Esophagus muscularis mucosa (tissue), 4 donors: Measurements from ENCODE around the gene IFITM2. TPM values are rescaled to one million over a fixed set of nuclear protein-coding genes. Genes with fewer than 3 reads are reported as not detected.
A peak's percentile ranks its signal among the peaks of the same experiment; 100 is the strongest.
"Not testable (repeated sequence)": the region's sequence is repeated elsewhere in the genome, so short reads cannot be mapped to it uniquely, and the experiment has no call there.

Source experiments
- DNase-seq: peaks from one replicate; pipeline ENCODE4 v3.0.0-alpha.2; 2017; ENCODE audit errors: extremely low spot score
- H3K27ac ChIP-seq, 4 donors: fragments of 200-600 bp; sonication (generic); replicated peaks in 1 of 4; 1 replicate in 3 of 4; 2 replicates in 1 of 4; pipeline ENCODE4 v1.5.1; 2016 to 2019; ENCODE audit warnings: mild to moderate bottlenecking in 1 of 4
- H3K27me3 ChIP-seq, 4 donors: fragments of 200-600 bp; sonication (generic); one replicate each; pipeline versions ENCODE4 v1.5.1 to v1.6.0; 2016 to 2019
- H3K36me3 ChIP-seq, 4 donors: fragments of 200-600 bp; sonication (generic); one replicate each; pipeline ENCODE4 v1.5.1; 2016 to 2019
- H3K4me1 ChIP-seq, 4 donors: fragments of 200-600 bp; sonication (generic); one replicate each; pipeline ENCODE4 v1.5.1; 2016 to 2019
- H3K4me3 ChIP-seq, 4 donors: fragments of 200-600 bp; sonication (generic); 1 replicate in 2 of 4; 2 replicates in 2 of 4; pipeline ENCODE4 v1.5.1; 2016 to 2019; ENCODE audit warnings: mild to moderate bottlenecking in 4 of 4, moderate library complexity in 1 of 4
- H3K9me3 ChIP-seq, 4 donors: fragments of 200-600 bp; sonication (generic); 1 replicate in 3 of 4; 2 replicates in 1 of 4; pipeline ENCODE4 v1.5.1; 2016 to 2019
- EP300 ChIP-seq: sonication (generic); formaldehyde crosslinking; IDR thresholded peaks from one replicate; pipeline ENCODE4 v1.6.1; 2017; ENCODE audit warnings: antibody characterized with exemption
- POLR2A ChIP-seq: fragments of 450-650 bp; IDR thresholded peaks from one replicate; pipeline ENCODE4 v1.6.1; 2017; ENCODE audit warnings: antibody characterized with exemption, moderate library complexity, mild to moderate bottlenecking, low read depth
- POLR2AphosphoS5 ChIP-seq, 2 donors: sonication (generic); formaldehyde crosslinking; IDR thresholded peaks; one replicate each; pipeline ENCODE4 v1.6.1; 2017; ENCODE audit warnings: antibody characterized with exemption in 2 of 2
- WGBS: methylation state at CpG from one replicate; pipeline ENCODE4 v1.1.5; 2018; 5-methylcytosine and 5-hydroxymethylcytosine counted together
- intact Hi-C: fragments of 100-400 bp; cut with DNase I; formaldehyde crosslinking; loops from one replicate; pipeline ENCODE4 v1.15.1; 2023
- total RNA-seq, 4 donors: library from RNA; depleted of rRNA; stranded (reverse); fragments of >200 nt; gene quantifications; one replicate each; pipeline versions ENCODE4 v1.1.0 to v1.2.1, GENCODE V29; 2016
- TF ChIP-seq, protein P1 (sequence below), 3 experiments: fragments of 200-600 bp in 2 of 3; fragments of 450-650 bp in 1 of 3; sonication (generic) in 2 of 3; IDR thresholded peaks; one replicate each; pipeline ENCODE4 v1.5.1; 2017 to 2019; ENCODE audit warnings: antibody characterized with exemption in 3 of 3, mild to moderate bottlenecking in 2 of 3, moderate library complexity in 1 of 3

Gene IFITM2
- total RNA-seq, 4 donors from 2014 or later = 92.2 to 235 (median 194) TPM

DNA sequence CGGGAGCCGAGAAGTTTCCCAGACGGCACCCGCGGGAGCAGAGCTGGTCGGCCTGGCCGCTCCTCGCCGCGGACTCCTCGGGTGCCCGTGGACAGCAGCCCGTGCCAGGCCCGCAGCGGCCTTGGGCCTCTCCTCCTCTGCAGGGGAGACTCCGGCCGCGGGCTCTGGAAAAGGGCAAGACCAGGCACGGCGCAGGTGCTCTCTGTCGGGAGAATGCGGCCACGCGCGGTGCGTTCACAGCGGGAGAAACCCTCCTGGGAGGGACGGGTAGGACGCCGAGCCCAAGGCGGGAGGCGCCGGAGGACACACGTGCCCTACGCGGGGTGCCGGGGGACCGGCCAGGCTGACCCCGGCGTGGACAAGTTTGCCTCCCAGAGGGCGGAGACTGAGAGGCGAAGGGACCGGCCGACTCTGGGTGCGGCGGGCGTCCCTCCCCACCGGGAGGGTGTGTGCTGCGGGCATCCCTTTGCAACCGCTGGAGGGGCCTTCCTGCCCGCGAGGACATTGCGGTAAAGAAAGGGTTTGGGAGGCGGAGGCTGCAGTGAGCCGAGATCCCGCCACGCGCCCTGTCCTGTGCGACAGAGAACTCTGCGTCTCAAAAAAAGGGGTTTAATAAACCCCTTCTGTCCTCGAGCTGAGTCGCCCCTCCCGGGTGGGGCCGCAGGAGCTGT lies 8.6 kb downstream of the IFITM2 start:
- Histone ChIP-seq H3K36me3 (no peaks in the 10 kb centered on the region), H3K4me1 (peaks cover 8 to 52% (median 46%) of the 10 kb centered on the region in 4 donors), H3K9me3 (peaks cover 0 to 3% (median 0%) of the 10 kb centered on the region in 4 donors), H3K4me3 (peak overlapping the region; percentile 52 to 71 (median 56)), H3K27ac (peak overlapping the region; percentile 76 to 86 (median 78)), H3K27me3 (peaks cover 0 to 19% (median 8%) of the 10 kb centered on the region in 4 donors)
- TF ChIP-seq, protein P1, sequence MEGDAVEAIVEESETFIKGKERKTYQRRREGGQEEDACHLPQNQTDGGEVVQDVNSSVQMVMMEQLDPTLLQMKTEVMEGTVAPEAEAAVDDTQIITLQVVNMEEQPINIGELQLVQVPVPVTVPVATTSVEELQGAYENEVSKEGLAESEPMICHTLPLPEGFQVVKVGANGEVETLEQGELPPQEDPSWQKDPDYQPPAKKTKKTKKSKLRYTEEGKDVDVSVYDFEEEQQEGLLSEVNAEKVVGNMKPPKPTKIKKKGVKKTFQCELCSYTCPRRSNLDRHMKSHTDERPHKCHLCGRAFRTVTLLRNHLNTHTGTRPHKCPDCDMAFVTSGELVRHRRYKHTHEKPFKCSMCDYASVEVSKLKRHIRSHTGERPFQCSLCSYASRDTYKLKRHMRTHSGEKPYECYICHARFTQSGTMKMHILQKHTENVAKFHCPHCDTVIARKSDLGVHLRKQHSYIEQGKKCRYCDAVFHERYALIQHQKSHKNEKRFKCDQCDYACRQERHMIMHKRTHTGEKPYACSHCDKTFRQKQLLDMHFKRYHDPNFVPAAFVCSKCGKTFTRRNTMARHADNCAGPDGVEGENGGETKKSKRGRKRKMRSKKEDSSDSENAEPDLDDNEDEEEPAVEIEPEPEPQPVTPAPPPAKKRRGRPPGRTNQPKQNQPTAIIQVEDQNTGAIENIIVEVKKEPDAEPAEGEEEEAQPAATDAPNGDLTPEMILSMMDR (IDR thresholded peaks at IDR 0.05) = no peak
- TF ChIP-seq POLR2AphosphoS5 (IDR thresholded peaks at IDR 0.05) = peak in 1 of 2 donors; percentile 10
- no peak for DNase-seq
- WGBS = 52% methylated on average over 36 of the region's 64 CpGs
- intact Hi-C loops = no loop called here

DNA sequence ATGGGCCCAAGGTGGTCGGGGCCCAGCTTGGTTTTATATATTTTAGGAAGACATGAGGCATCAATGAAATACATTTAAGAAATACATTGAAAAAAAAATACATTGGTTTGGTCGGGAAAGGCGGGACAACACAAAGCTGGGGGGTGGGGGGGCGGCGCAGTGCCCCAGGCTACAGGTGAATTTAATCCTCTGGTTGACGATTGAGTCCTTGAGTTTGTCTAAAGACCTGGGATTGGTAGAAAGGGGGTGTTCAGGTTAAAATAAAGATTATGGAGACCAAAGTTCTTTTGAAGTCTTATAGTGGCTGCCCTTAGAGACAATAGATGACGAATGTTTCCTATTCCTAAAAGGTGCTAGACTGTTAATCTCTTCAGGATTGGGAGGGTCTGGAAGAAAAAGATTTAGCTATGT lies 9.3 kb downstream of the IFITM2 start:
- TF ChIP-seq POLR2A (no peak), EP300 (no peak), POLR2AphosphoS5 (IDR thresholded peaks at IDR 0.05) (no peak)
- TF ChIP-seq, protein P1 (IDR thresholded peaks at IDR 0.05) = no peak
- Histone ChIP-seq H3K9me3 (peaks cover 0 to 3% (median 0%) of the 10 kb centered on the region in 4 donors), H3K36me3 (no peaks in the 10 kb centered on the region), H3K4me3 (peak overlapping the region; percentile 52 to 71 (median 56)), H3K27ac (peak overlapping the region; percentile 76 to 86 (median 78)), H3K4me1 (peaks cover 8 to 49% (median 43%) of the 10 kb centered on the region in 4 donors), H3K27me3 (peaks cover 0 to 19% (median 8%) of the 10 kb centered on the region in 4 donors)
- no peak for DNase-seq
- WGBS = 74% methylated on average over 7 of the region's 7 CpGs
- intact Hi-C loops = no loop called here

DNA sequence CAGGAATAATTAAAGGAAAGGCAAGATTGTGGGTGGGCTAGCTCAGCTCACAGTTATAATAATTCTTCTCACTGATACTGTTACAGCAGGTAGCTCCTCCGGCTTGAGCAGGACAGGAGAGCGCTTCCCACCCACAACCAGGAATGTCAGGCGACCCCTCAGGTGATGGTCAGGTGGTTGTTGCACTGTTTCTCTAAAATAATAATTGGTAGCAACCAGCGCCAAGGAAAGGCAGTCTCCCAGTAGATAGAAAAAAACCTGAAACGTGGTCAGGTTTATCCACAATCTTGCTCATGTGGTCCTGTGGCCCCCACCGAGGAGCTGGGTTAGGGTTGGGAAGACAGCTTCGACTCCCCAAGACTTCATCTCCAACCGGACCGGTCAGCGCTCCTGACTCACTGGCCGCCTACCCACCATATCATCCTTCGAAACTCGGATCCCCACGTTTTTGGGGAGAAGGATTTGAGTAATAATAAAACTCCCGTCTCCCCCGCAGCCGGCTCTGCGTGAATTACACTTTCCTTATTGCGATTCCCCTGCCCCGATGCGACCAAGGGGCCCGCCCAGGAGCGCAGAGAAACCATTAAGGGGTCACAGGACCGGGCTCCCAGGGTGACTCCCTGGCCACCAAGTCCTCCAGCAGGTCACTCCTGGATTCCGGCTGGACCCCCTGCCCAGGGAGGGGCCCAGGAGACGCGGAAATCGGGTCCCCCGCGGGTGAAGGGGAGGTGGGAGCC lies 10.2 kb downstream of the IFITM2 start:
- H3K27ac ChIP-seq = peak overlapping the region; percentile 76 to 86 (median 78)
- intact Hi-C loops, H3K36me3 ChIP-seq, H3K9me3 ChIP-seq, DNase-seq: not testable (repeated sequence)
- H3K4me1 ChIP-seq = peaks cover 12 to 43% (median 37%) of the 10 kb centered on the region in 4 donors
- 42% methylated on average over 12 of the region's 30 CpGs for WGBS
- H3K27me3 ChIP-seq = peaks cover 0 to 19% (median 8%) of the 10 kb centered on the region in 4 donors
- H3K4me3 ChIP-seq = peak overlapping the region; percentile 27 to 71 (median 56)

DNA sequence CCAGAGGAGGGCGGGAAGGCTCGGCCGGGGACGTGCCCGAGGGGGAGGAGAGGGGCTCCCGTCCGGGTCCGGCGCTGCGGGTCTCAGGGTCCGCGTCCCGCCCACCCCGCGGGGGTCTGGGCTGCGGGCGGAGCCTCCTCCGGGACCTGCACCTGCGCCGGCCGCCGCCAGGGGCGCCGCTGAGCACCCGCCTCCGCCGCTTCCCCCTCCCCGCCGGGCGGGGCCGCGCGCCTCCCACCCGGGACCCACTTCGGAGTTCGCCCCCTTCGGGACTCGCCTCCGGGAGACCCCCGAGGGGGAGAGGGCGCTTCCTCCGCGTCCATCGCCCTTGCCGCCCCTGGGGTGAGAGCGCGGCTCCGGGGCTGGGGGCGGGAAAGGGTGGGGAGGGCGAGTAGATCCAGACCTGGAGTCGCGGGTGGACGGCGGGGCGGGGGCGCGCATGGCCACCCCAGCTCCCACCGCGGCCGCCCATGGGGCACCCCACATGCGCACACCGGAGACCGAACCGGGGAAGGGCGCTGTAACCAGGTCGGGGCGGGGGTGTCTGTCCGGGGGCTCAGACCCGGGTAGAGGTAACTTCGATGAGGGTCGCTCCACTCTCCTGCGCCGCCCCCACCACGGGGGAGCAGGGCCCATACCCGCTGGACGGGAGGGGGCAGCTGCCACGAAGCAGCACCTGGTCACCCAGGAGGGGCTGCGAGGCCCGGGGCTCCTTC lies 10.9 kb downstream of the IFITM2 start:
- H3K36me3 ChIP-seq, H3K9me3 ChIP-seq, intact Hi-C loops, DNase-seq: not testable (repeated sequence)
- no CpG with 5 or more reads among the region's 79 CpGs for WGBS
- Histone ChIP-seq H3K27ac (peak overlapping the region; percentile 95 to 97 (median 96)), H3K4me3 (peak overlapping the region; percentile 70 to 97 (median 72)), H3K4me1 (peaks cover 8 to 39% (median 35%) of the 10 kb centered on the region in 4 donors), H3K27me3 (peaks cover 0 to 19% (median 8%) of the 10 kb centered on the region in 4 donors)

DNA sequence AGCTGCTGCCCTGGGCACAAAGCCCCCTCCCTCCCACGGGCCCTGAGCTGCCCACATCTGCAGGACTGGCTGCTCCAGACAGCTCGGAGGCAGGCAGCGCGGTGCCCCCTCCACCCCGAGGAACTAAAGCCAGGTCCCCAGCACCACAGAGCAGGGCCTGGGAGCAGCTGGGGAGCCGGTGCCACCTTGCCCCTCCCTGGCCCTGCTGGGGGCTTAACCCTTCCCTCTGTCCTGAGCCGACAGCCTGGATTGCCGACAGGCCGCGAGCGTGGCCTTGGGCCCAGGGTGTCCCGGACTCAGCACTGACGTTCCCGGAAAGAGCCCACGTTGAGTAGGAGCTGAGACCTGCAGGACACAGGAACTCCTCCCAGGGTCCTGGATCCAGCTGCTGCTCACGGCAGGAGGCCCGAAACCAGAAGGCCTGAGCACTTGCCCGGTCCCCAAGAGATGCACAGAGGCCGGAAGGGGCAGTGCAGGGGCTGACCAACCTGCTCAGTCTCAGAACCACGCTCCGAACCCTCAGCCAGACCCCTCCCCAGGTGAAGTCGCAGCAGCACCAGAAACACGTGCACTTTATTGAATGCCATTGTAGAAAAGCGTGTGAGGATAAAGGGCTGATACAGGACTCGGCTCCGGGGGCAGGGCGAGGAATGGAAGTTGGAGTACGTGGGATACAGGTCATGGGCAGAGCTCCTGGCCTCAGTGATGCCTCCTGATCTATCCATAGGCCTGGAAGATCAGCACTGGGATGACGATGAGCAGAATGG lies 11.7 kb downstream of the IFITM2 start:
- H3K9me3 ChIP-seq, DNase-seq, H3K36me3 ChIP-seq, intact Hi-C loops: not testable (repeated sequence)
- TF ChIP-seq, protein P1 (IDR thresholded peaks at IDR 0.05) = peak in 2 of 3 experiments; percentile 13 to 21
- peak in 1 of 2 donors; percentile 35 for TF ChIP-seq POLR2AphosphoS5 (IDR thresholded peaks at IDR 0.05)
- H3K27me3 ChIP-seq = peaks cover 0 to 19% (median 8%) of the 10 kb centered on the region in 4 donors
- 15% methylated on average over 11 of the region's 29 CpGs for WGBS
- H3K27ac ChIP-seq = peak overlapping the region; percentile 95 to 97 (median 96)
- H3K4me1 ChIP-seq = peaks cover 13 to 45% (median 40%) of the 10 kb centered on the region in 4 donors
- H3K4me3 ChIP-seq = peak overlapping the region; percentile 70 to 97 (median 72)

DNA sequence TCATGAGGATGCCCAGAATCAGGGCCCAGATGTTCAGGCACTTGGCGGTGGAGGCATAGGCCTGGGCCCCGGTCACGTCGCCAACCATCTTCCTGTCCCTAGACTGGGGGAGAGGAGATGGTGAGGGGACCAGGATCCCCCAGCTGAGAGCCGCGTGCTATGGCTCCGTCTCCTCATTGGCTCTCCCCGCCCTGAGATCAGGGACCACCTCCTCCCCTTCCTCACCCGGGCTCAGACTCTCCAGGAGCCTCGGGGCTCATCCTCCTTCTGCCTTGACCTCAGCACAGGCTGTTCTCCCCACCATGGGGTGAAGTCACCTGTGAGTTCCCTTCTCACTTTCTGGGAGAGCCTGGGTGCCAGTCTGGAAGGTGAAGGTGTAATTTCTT lies 12.3 kb downstream of the IFITM2 start:
- 0% methylated on average over 4 of the region's 10 CpGs for WGBS
- intact Hi-C loops, DNase-seq: not testable (repeated sequence)

More for the DNA sequence above, 12.3 kb downstream of the IFITM2 start:
- H3K4me3 ChIP-seq = peak overlapping the region; percentile 70 to 97 (median 72)
- H3K36me3 ChIP-seq, H3K9me3 ChIP-seq: not testable (repeated sequence)
- H3K27me3 ChIP-seq = peaks cover 0 to 19% (median 8%) of the 10 kb centered on the region in 4 donors
- peaks cover 19 to 50% (median 45%) of the 10 kb centered on the region in 4 donors for H3K4me1 ChIP-seq
- H3K27ac ChIP-seq = peak overlapping the region; percentile 95 to 97 (median 96)
